HG03066 (cell line): ENCODE measurements around the gene AKR7A2.

ENCODE experiments used
- ATAC-seq: cut with Tn5 transposase; IDR thresholded peaks from one replicate; pipeline ENCODE4 v1.9.1; 2021; ENCODE audit warnings: low read depth; ENCODE audit not compliant: unreplicated experiment

The AKR7A2 gene

DNA sequence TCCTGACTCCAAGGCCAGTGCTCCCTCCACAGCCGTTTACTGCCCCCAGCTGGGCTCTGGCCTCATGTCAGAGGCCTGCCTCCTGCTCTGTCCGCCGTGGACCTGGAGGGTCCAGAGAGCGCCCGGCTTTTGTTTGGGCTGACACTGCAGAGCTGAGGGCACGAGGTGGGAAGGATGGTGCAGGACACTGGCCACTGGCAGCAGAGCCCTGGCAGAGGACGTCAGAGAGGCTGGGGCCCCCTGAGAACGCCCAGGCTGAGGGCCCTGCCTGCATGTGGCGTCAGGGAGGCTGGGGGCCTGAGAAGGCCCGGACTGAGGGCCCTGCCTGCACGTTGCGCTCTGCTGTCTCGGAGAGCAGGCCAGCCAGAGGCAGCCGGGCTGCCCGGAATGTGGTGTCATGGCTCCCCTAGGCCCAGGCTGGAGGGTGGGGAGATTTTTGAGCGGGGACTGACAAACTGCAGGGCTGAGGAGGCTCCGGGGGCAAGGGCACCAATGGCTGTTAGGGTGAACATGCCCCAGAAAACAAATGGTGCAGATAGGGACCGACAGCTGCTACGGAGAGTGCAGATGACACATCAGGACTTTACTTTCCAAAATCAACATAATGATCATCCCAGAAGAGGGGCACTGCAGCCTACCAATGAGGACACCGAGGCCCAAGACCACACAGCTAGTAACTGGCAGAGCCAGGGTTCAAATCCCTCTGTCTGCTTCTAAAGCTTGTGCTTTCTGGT, 31.8 kb upstream of the AKR7A2 start:
- no peak for ATAC-seq

- no peak for ATAC-seq
Observed at GRCh38 chr1:19342894-19343616, 31.1 kb upstream of the AKR7A2 start.

DNA sequence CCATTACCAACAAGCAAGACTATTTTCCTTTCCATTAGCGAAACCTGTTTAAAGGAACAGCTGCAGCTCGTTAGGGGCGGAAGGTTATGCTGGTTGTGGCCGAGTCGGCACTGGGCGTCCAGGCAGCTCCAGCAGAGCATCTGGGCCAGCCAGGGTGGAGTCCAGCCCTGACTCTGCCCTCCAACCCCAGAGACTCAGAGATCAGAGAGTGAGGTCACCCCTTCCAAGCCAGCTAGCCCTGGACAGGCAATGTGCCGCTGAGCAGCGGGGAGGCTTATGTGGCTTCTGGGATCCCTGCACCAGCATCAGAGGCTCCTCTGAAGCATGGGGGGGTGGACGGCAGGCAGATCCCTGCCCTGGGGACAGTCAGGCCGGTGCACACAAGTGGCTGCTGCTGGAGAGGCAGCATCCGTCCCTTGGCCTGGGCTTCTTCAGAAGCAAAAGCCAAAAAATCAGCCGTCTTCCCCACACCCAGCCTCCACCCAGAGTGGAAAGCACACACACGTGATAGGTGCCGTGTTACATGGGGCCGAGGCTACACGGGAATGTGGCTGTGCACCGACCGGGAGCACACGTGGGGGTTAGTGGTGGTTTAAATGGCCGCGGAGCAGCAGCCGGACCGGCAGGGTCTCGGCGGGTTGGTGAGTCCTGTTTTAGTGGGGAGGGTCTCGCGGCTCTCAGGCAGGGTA, 30.3 kb upstream of the AKR7A2 start:
- ATAC-seq = no peak

DNA sequence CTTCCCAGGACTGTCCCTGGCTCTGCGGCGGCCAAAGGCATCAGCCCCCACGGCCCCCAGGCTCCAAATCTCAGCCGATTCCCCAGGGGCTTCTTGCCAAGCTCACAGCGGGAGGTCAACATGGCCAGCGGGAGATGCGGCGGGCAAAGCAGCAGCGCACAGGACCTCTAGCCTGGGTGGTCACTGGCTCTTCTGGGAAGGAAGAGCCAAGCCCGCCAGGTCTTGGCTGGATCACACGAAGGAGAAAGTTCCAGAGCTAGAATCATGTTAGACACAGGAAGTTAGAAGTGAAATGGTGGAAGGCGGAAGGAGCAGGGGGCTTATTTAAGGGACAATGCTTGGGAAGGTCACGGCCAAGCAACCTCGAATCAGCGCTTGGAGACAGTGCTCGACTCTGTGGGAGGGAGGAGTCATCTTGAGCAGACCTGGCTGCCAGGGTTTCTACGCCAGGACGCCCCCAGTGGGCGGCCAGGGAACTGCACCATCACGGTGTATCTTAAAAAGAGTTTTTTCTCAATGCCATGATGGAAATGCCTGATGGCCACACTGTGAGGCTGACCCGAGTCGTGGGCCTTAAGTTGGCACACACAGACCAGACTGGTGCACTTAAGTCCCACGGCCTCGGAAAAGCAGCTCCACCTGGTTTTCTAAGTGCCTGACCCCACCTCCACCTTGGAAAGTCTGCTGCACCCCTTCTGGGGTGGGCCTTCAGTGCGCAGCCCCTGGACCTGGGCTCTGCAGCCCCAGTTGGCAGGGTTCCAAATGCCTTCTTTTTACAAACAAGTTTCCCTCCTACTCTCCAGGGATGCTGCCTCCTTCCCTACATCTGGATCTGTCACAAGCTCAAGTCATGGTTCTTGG, 29.5 kb upstream of the AKR7A2 start:
- ATAC-seq = no peak

DNA sequence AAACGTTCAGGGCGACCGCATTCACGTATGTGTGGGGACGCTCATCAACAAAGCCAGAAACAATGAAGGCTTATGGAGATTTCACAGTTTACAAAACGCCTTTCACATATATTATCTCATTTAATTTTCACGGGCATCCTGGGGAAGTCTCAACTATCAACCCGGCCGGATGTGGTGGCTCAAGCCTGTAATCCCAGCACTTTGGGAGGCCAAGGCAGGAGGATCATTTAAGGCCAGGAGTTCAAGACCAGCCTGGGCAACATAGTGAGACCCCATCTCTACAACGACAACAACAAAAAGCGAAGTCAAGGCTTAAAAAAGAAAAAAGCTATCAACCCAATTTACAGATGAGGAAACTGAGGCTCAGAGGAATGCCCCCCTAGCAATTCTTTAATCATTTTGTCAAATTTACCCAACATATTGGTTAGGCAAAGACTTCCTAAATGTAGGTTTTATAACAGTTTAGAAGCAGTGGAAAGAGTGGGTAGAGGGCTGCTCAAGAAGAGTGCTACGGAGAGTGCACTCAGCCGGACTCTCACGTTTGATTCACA, 28.5 kb upstream of the AKR7A2 start:
- no peak for ATAC-seq

DNA sequence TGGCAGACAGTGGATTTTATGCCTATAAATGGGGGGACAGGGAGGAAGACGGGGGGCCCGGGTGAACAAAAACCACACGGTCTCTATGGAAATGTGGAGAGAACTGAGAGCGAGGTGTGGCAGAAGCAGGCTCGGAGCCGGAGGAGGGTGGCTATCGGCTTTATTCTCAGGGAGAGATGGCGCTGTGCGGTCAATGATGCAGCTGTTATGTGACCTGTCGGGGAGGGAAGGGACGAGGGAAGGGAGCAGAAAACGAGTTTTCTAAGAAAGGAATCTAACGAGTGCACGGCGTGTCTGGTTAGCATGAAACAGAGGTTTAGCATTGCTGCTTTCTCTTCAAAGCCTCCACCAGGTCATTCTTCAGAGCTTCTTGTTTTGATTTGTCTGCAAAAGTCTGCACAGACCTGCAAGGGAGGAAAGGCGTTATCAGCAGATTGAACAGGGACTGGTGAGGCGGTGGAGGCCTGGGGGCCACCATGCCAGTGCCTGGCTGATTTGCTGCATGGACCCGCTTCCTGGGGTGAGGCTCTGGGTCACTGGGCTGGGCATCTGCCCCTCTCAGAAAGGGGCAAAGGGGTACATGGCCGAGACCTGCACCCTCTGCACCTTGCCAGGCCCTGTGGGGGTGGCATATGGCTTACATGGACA, 27.4 kb upstream of the AKR7A2 start:
- no peak for ATAC-seq

DNA sequence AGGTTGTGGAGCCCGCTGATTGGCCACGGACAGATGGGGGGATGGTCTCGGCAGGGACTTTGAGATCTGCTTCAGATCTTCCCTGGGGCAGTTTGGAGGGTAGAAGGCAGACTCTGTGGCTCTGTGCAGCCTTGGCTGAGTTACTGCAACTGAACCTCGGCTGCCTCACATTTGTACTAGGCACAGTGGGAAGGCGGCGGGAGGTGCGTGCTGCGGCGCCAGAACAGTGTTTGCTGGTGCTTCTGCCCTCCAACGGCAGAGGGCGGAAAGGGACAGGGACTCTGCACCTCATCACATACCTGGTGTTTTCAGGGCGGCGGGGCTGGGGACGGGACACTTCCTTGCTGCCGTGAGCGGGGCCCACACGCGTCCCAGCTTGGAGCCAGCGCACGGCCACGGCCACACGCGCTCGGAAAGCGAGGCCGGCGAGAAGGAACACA, 26.4 kb upstream of the AKR7A2 start:
- ATAC-seq = no peak

DNA sequence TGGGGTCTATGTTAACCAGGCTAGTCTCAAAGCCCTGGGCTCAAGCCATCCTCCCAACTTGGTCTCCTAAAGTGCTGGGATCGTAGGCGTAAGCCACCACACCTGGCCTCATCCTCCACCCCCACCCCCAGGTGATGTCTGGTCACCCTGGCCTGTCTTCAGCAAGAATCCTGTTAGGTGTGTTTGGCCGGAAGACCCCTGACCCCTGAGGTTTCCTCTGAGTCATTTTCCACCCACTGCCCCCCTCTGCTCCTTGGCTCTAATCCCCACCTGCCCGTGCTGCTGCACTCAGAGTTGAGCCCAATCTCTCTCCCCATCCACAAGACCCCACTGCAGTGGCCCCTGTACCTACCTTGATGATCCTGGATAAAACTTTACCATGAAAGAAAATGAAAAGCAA, 25.3 kb upstream of the AKR7A2 start:
- no peak for ATAC-seq

- no peak for ATAC-seq
Observed at GRCh38 chr1:19336543-19336942, 24.6 kb upstream of the AKR7A2 start.

DNA sequence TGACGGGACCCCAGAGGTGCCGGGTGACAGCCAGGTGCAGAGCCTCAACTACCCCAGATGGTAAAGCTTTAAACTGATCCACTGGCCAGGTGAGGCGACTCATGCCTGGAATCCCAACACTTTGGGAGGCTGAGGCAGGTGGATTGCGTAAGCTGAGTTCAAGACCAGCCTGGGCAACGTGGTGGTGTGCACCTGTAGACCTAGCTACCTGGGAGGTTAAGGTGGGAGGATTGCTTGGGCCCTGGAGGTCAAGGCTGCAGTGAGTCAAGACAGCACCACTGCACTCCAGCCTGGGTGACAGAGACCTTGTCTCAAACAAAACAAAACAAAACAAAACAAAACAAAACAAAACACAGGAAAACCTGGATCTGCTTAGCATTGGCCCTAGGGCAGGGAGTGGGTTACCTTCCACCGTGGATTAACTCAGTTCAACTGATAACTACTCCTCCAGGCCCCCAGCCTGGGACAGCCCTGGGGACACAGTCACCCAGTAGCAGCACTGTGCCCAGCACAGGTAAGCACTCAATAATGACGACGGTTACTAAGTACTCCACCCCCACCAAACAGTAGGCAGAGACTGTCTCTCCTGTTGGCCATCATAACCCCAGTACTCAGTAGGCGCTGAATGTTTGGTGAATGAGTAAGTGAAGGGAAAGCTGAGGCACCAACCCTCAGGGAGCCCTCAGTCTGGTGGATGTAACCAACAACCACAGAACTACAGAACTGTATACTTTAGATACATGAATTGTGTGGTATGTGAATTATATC, 21.8 kb upstream of the AKR7A2 start:
- ATAC-seq = no peak

- ATAC-seq = no peak
Observed at GRCh38 chr1:19332832-19333231, 20.9 kb upstream of the AKR7A2 start.

GRCh38 chr1:19331262-19331878, 19.4 kb upstream of the AKR7A2 start:
- no peak for ATAC-seq

DNA sequence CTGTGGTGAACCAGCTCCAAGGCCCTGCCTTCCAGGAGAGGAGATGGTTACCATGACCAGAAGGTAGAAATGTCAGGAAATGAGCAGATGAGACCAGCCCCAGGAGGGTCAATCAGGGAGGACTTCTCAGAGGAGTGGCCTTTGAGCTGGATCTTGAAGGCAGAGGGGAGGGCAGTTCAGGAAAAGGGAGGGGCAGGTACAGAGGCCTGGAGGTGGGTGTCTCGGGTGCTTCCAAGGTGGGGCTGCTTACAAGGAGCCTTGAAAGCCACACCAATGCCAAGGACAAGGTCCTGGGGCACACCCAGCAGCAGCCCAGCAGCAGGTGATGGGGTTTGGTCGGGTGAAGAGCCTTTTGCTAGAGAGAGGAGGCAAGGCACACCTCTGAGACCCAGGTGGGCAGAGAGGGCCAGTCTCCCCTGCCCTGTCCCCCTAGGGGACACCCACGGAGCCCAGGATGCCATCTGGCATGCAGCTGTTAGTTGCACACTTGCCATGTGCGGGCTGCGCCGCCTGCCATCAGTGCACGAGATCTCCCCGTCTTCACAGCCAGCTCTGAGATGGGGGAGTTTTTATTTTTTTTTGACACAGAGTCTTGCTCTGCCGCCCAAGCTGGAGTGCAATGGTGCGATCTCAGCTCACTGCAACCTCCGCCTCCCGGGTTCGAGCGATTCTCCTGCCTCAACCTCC, 18.6 kb upstream of the AKR7A2 start:
- no peak for ATAC-seq

DNA sequence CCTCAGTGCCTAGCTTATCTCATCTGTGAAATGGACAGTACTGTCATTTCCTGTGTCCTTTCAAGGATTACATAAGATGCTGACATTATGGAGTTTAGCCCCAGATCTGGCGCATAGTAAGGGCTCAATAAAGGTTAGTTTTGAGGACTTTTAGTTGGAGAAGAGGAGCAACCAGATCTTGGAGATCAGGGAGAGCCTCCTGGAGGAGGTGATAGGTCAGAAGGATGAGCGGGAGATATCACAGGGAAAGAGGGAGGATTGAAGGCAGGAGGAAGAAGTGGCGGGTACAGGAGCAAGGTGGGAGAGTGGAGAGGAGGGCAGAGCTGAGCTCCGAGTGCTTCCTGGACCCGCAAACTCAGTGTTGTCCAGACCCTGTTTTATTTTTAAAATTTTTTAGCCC, 17.7 kb upstream of the AKR7A2 start:
- no peak for ATAC-seq

GRCh38 chr1:19329188-19329587, 17.2 kb upstream of the AKR7A2 start:
- ATAC-seq = no peak

DNA sequence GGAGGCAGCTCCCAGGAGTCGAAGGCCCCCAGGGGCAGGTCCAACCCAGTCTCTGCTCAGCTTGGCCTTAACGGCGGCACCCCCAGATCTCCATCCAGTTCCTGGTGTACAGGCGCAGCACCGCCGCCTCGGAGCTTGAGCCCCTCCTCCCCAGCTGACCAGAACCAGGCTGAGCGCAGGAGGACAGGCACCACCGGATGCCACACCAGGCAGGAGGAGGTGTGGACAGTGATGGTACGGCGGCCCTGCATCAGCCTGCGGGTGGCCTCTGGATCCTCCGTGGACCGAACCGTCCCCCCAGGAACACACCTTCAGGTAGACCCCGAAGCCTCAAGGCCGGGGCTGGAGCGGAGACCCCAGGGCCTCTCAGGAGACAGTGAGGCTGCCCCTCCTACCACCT, 16.5 kb upstream of the AKR7A2 start:
- ATAC-seq = no peak

DNA sequence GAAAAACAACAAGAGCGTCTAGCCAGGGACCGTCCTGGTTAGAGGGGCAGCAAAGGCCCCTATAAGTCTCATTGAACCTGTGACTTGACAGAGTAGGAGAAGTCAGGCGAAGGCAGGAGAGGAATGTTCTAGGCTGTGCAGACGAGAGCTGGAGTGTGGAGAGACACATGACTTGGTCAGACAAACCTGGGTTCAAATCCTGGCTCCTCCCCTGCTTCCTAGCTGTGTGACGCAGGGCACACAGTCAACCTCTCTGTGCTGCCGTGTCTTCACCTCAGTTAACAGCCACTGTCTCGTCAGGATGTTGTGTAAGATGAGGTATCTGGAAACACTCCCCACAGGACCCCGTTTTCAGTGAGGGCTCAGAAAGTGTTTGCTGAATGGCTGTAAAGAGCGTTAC, 15.8 kb upstream of the AKR7A2 start:
- no peak for ATAC-seq

DNA sequence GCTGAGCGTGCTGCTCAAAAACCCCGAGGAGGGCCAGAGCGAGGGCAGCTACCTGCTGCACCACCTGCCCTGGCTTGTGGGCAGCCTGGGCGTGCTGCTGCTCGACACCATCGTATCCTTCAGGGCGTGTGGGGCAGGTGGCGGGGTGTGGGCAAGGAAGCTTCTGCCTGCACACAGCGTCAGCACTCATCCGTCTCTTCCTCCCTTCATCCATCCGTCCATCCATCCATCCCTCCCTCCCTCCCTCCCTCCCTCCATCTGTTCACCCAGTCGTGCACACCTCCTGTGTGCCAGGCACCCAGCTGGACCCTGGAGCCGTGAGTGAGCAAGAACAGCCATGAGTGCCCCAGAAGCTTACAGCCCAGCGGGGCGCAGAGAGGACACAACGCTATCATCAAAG, 15.4 kb upstream of the AKR7A2 start:
- no peak for ATAC-seq
